Epithelial cell of prostate (primary cell): ENCODE measurements around the gene EBF4.
"Not testable (repeated sequence)": the region's sequence is repeated elsewhere in the genome, so short reads cannot be mapped to it uniquely, and the experiment has no call there.

Experiments used
- DNase-seq: peaks from one replicate; pipeline ENCODE4 v3.0.0-alpha.2; 2011; ENCODE audit warnings: low read depth, low spot score
- H3K27ac ChIP-seq: fragments of 450-650 bp; 2 replicates; pipeline ENCODE4 v1.5.1; 2017; ENCODE audit warnings: mild to moderate bottlenecking

Gene EBF4

DNA sequence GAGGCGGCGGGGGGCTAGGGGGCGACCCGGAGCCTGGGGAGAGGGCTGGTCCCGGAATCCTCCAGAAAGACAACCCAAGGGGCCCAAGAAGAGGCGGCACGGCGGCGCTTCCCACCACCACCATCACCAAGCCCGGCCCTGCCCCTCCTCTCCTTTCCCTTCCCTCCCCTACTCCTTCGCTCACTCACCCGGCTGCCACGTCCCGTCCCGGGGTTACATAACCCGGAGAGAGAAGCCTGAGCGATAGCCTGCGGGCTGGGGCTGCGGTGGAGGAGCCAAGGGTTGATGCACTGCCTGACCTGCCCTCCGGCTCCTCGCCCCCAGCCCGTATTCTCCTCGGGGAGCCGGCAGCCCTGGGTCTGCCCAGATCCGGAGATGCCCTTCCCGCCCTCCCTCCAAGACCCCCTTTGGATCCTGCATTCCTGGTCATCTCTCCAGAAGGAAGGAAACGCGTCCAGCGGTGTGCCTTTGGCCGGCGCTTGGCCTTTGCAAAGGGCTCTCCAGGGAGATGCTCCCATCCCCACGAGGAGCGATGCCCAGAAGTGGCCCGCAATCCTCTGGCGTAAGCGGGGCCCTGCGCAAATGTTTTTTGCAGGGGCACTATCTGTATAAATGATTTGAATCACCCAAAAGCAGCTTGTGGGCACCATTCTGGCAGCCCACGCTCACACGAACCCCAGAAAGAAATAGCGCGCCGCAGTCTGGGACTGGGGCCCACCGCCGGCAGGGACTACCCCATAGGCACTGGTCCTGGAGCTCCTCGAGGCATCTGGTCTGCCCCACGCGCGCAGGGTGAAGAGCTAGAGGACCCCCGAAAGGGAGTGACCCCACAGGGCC lies 112.5 kb downstream of the EBF4 start:
- no peak for DNase-seq
- H3K27ac ChIP-seq, result no peak overlapping the region

DNA sequence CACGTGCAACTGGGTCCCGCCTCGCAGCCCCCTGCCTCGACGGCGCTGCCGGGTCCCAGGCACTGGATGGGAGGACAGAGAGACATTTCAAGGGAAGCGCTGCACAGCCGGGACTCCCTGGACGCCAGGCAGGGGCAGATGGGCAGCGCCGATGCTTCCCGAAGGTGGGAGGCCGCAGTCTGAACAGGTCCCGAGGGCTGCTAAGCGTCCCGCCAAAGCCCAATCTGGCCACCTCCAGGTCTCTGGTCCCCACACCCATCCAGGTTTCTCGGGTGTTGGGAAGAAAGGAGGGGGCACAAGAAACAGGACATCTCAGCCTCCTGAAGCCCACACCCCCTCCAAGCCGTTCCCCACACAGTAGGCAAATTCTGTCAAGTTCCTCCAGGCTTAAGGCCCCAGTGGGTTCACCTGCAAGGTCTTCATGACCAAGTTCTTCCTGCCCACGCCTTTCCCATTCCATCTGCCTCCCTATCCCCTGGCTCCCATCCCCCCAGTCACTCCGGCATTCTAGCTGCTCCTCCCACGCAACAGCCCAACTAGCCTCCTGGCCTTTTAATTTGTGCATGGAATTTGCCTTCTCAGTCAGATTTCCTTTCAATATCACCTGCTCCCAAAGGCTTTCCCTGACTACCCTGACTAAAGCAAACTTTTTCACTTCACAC lies 113.2 kb downstream of the EBF4 start:
- no peak for DNase-seq
- no peak overlapping the region for H3K27ac ChIP-seq

DNA sequence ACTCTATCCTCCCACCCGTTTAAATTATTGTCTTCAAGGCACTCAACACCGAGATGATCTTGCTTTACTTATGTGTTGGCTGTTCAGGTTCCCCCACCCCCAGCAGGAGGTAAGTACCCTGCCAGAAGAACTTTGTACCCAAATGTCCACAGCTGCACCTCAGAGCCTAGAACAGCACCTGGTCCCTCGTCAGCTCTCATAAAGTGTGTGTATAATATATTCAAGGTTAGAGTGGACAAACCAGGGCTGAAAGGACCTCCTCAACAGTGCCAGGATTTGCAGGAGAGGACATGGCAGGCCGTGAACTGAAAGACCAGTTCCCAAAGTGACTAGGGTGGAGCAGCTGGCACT lies 113.7 kb downstream of the EBF4 start:
- DNase-seq, result no peak
- H3K27ac ChIP-seq, result no peak overlapping the region

DNA sequence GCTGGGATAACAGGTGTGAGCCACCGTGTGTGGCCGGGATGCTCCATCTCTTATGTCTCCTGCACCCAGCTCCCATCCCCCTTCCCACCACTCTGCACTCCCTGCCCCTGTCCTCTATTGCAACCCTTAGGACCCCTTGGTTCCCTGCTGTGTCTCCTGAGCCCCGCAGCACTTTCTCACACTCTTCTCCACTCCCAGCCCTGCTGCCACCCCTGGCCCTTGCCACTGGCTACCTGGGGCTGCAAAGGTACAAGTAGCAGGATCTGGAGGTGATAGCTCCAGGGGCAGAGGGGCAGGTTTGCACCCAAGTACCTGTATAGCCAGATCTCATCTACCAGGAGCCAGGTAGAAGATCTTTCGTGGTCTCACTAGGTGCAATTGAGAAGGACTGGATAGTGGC lies 114.4 kb downstream of the EBF4 start:
- no peak overlapping the region for H3K27ac ChIP-seq

DNA sequence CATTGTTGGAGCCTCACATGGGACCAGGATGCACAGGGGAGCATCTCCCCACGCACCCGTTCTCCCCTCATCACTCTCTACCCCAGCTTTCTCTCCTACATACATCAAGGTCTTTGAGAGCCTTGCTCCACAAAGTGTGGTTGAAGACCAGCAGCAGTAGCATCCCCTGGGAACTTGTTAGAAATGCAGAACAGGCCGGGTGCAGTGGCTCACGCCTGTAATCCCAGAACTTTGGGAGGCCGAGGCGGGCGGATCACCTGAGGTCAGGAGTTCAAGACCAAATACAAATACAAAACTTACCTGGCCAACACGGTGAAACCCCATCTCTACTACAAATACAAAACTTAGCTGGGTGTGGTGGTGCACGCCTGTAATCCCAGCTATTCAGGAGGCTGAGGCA lies 115.3 kb downstream of the EBF4 start:
- DNase-seq, result not testable (repeated sequence)

More for the DNA sequence above, 114.4 kb downstream of the EBF4 start:
- DNase-seq, result no peak

DNA sequence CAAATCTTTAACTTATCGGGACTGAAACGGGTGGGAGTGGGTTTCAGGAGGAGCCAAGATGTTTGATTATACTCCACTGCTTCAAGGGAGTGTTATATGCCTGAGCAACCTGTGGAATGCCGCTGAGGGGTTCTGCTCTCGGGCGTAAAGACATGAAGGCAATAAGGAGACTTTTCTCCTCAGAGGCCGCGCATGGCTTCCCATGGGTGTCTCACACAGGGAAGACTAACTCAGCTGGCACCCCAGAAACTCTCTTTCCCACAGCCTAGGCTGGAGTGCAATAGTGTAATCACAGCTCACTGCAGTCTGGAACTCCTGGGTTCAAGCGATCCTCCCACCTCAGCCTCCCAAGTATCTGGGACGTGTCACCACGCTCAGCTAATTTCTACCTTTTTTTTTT lies 117.1 kb downstream of the EBF4 start:
- no peak for DNase-seq
- no peak overlapping the region for H3K27ac ChIP-seq

More for the DNA sequence above, 115.3 kb downstream of the EBF4 start:
- H3K27ac ChIP-seq, result not testable (repeated sequence)
